Measurements from ENCODE around the gene EPB41L1. TPM values are rescaled to one million over a fixed set of nuclear protein-coding genes. Genes with fewer than 3 reads are reported as not detected.

The EPB41L1 gene
- polyA plus RNA-seq, 1 donor (not counting 4 experiments of a cell fraction or from before 2014, with no cell fraction given) = 1.2 TPM

- H3K4me3 ChIP-seq (ENCODE audit: control insufficient read depth in 2 of 3, extremely low read depth in 1 of 3, insufficient read depth in 2 of 3, low read depth in 1 of 3, low read length in 3 of 3) = no peak overlapping the region
- H3K4me2 ChIP-seq (ENCODE audit: control insufficient read depth, extremely low read depth, insufficient read depth, low read depth, low read length) = no peak overlapping the region
- H3K4me1 ChIP-seq (ENCODE audit: control insufficient read depth, extremely low read depth, insufficient read depth, low read length) = no peaks in the 10 kb centered on the region
- H3K27me3 ChIP-seq (ENCODE audit: control insufficient read depth, extremely low read depth, insufficient read depth, low read length) = no peaks in the 10 kb centered on the region
- no peaks in the 10 kb centered on the region for H3K9me1 ChIP-seq (ENCODE audit: control insufficient read depth, extremely low read depth, insufficient read depth, low read length)
- TF ChIP-seq EZH2 (IDR thresholded peaks at IDR 0.05; ENCODE audit: low read length) (no peak), CTCF (optimal IDR thresholded peaks at IDR 0.05 in 1 of 3, IDR thresholded peaks at IDR 0.05 in 1 of 3, conservative IDR thresholded peaks at IDR 0.05 in 1 of 3; ENCODE audit: extremely low read depth in 1 of 3, insufficient read depth in 2 of 3, low read length in 3 of 3) (no peak)
- no peaks in the 10 kb centered on the region for H4K20me1 ChIP-seq (ENCODE audit: control insufficient read depth, extremely low read depth, insufficient read depth, low read length)
- no peak overlapping the region for H2AFZ ChIP-seq (ENCODE audit: control insufficient read depth, low read length)
- dilution Hi-C loops (cut with MboI; ENCODE audit: extremely low pct_ligation_motif_present, low sequenced_read_pairs) = no loop called here
- no peak overlapping the region for H3K27ac ChIP-seq (ENCODE audit: control insufficient read depth, insufficient read depth, low read length)
- no peaks in the 10 kb centered on the region for H3K36me3 ChIP-seq (ENCODE audit: control insufficient read depth in 2 of 2, extremely low read depth in 1 of 2, insufficient read depth in 2 of 2, low read length in 2 of 2)
- no peak for FAIRE-seq
- H3K9me3 ChIP-seq (ENCODE audit: control insufficient read depth, low read depth, low read length) = no peaks in the 10 kb centered on the region
- H3K79me2 ChIP-seq (ENCODE audit: control insufficient read depth, insufficient read depth, low read length) = no peaks in the 10 kb centered on the region
- H3K9ac ChIP-seq (ENCODE audit: control insufficient read depth, extremely low read depth, insufficient read depth, low read length) = no peak overlapping the region
- DNase-seq (ENCODE audit: low read depth, low spot score) = no peak
These were observed 20.7 kb upstream of the EPB41L1 start for GRCh38 chr20:36133821-36134220.

- no peak for DNase-seq (ENCODE audit: low read depth, low spot score)
- no peaks in the 10 kb centered on the region for H3K4me1 ChIP-seq (ENCODE audit: control insufficient read depth, extremely low read depth, insufficient read depth, low read length)
These were observed 19.4 kb upstream of the EPB41L1 start for GRCh38 chr20:36135159-36135558.

More at GRCh38 chr20:36135159-36135558, 19.4 kb upstream of the EPB41L1 start:
- Histone ChIP-seq H3K27ac (ENCODE audit: control insufficient read depth, insufficient read depth, low read length) (no peak overlapping the region), H3K9me3 (ENCODE audit: control insufficient read depth, low read depth, low read length) (no peaks in the 10 kb centered on the region), H3K9ac (ENCODE audit: control insufficient read depth, extremely low read depth, insufficient read depth, low read length) (no peak overlapping the region), H2AFZ (ENCODE audit: control insufficient read depth, low read length) (no peak overlapping the region), H3K79me2 (ENCODE audit: control insufficient read depth, insufficient read depth, low read length) (no peaks in the 10 kb centered on the region), H3K27me3 (ENCODE audit: control insufficient read depth, extremely low read depth, insufficient read depth, low read length) (no peaks in the 10 kb centered on the region), H3K36me3 (ENCODE audit: control insufficient read depth in 2 of 2, extremely low read depth in 1 of 2, insufficient read depth in 2 of 2, low read length in 2 of 2) (no peaks in the 10 kb centered on the region), H3K9me1 (ENCODE audit: control insufficient read depth, extremely low read depth, insufficient read depth, low read length) (no peaks in the 10 kb centered on the region), H4K20me1 (ENCODE audit: control insufficient read depth, extremely low read depth, insufficient read depth, low read length) (no peaks in the 10 kb centered on the region), H3K4me3 (ENCODE audit: control insufficient read depth in 2 of 3, extremely low read depth in 1 of 3, insufficient read depth in 2 of 3, low read depth in 1 of 3, low read length in 3 of 3) (no peak overlapping the region), H3K4me2 (ENCODE audit: control insufficient read depth, extremely low read depth, insufficient read depth, low read depth, low read length) (no peak overlapping the region)
- TF ChIP-seq EZH2 (IDR thresholded peaks at IDR 0.05; ENCODE audit: low read length) (no peak), CTCF (optimal IDR thresholded peaks at IDR 0.05 in 1 of 3, IDR thresholded peaks at IDR 0.05 in 1 of 3, conservative IDR thresholded peaks at IDR 0.05 in 1 of 3; ENCODE audit: extremely low read depth in 1 of 3, insufficient read depth in 2 of 3, low read length in 3 of 3) (no peak)
- FAIRE-seq = no peak
- dilution Hi-C loops (cut with MboI; ENCODE audit: extremely low pct_ligation_motif_present, low sequenced_read_pairs) = no loop called here
